ENCODE data around the gene EMC10. TPM values are rescaled to one million over a fixed set of nuclear protein-coding genes. Genes with fewer than 3 reads are reported as not detected.

EMC10 gene
- total and polyA plus RNA-seq, 4 donors: 62.2 to 165 (median 137) TPM

DNA sequence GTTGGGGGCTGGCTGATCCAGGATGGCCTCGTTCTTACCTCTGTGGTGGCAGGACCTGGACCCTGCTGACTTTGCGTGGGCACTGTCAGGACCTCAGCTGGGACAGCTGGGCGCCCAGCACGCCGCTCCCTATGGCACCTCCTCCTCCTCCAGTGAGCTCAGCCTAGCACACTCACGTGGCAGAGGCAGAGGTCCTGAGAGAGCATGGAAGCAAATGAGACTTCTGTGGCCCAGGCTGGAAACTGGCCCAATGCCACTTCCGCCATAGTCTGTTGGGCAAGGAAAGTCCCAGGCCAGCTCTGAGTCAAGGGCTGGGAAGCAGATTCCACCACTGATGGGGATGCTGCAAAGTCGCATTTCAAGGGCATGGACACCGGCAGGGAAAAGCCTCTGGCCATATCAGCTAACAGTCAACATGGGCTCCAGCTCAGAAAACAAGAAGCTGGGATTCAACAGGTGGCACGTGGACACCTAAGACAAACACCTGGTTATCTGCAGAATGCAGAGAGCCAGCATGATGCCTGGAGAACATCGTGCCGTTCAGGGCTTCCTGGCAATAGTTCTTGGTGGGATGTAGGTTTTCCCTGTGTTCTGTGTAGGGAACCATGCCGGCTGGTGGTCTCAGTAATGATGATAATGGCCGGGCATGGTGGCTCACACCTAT, 26.9 kb upstream of the EMC10 start:
- TF ChIP-seq CTCF (IDR thresholded peaks at IDR 0.05; ENCODE audit: control extremely low read depth, extremely low read depth): no peak
- Histone ChIP-seq H3K27me3 (ENCODE audit: control insufficient read depth in 3 of 3, insufficient read depth in 3 of 3, low read length in 2 of 3) (peaks cover 0 to 13% (median 0%) of the 10 kb centered on the region in 3 donors), H3K27ac (ENCODE audit: low read depth in 1 of 2, low read length in 1 of 2) (no peak overlapping the region), H3K4me1 (ENCODE audit: control insufficient read depth in 5 of 5, insufficient read depth in 5 of 5, low read length in 5 of 5) (no peaks in the 10 kb centered on the region), H3K9ac (ENCODE audit: insufficient read depth in 1 of 2, low read length in 2 of 2) (no peak overlapping the region), H3K36me3 (ENCODE audit: control insufficient read depth in 4 of 4, insufficient read depth in 4 of 4, low read length in 4 of 4) (no peaks in the 10 kb centered on the region), H3K9me3 (ENCODE audit: control insufficient read depth in 4 of 4, insufficient read depth in 3 of 4, low read length in 3 of 4) (peaks cover 0 to 6% (median 0%) of the 10 kb centered on the region in 4 donors), H3K4me3 (no peak overlapping the region)
- WGBS, 2 donors: 78 to 82% methylated on average over 14 of the region's 14 CpGs
- no peak for ATAC-seq (ENCODE audit: insufficient read depth, low FRiP score)
- no peak for DNase-seq

DNA sequence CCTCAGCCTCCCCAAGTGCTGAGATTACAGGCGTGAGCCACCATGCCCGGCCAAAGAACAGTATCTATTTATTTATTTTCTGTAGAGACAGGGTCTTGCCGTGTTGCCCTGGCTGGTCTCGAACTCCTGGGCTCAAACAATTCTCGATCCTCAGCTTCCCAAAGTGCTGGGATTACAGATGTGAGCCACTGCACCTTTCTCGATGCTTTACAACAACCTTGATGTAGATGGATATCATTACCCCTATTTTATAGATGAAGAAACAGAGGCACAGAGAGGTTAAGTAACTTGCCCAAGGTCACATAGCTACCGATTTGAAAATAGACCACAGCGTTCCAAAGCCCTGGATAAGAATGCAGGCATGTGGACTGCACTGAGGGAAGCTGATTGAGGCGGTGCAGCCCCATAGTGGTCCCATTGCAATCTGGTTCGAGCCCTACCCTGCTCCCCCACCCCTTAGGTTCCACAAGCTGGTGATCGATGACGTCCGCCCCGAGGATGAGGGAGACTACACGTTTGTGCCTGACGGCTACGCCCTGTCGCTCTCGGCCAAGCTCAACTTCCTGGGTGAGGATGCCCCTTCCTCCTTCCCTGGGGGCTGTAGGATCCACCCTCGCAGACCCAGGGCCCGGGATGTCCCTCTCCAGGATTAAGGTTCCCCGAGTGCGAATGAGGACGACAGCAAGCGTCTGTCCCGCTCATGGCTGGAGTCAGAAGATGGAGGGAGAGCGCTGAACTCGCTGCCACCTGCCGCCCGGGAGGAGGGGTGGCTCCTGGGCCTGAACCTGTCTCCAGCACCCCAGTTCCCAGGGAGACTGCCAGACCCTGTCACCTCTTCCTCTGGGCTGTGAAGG, 25.7 kb upstream of the EMC10 start:
- peaks cover 0 to 13% (median 0%) of the 10 kb centered on the region in 3 donors for H3K27me3 ChIP-seq (ENCODE audit: control insufficient read depth in 3 of 3, insufficient read depth in 3 of 3, low read length in 2 of 3)
- ATAC-seq (ENCODE audit: insufficient read depth, low FRiP score) (no peak), DNase-seq (no peak)
- H3K36me3 ChIP-seq (ENCODE audit: control insufficient read depth in 4 of 4, insufficient read depth in 4 of 4, low read length in 4 of 4): no peaks in the 10 kb centered on the region
- WGBS, 2 donors: 63% methylated on average over 29 to 30 of the region's 30 CpGs
- H3K9me3 ChIP-seq (ENCODE audit: control insufficient read depth in 4 of 4, insufficient read depth in 3 of 4, low read length in 3 of 4): peaks cover 0 to 6% (median 0%) of the 10 kb centered on the region in 4 donors
- H3K27ac ChIP-seq (ENCODE audit: low read depth in 1 of 2, low read length in 1 of 2): no peak overlapping the region
- H3K4me1 ChIP-seq (ENCODE audit: control insufficient read depth in 5 of 5, insufficient read depth in 5 of 5, low read length in 5 of 5): no peaks in the 10 kb centered on the region
- no peak for TF ChIP-seq CTCF (IDR thresholded peaks at IDR 0.05; ENCODE audit: control extremely low read depth, extremely low read depth)
- H3K4me3 ChIP-seq: no peak overlapping the region
- no peak overlapping the region for H3K9ac ChIP-seq (ENCODE audit: insufficient read depth in 1 of 2, low read length in 2 of 2)

- Histone ChIP-seq H3K9me3 (ENCODE audit: control insufficient read depth in 4 of 4, insufficient read depth in 3 of 4, low read length in 3 of 4) (peaks cover 0 to 6% (median 0%) of the 10 kb centered on the region in 4 donors), H3K4me1 (ENCODE audit: control insufficient read depth in 5 of 5, insufficient read depth in 5 of 5, low read length in 5 of 5) (no peaks in the 10 kb centered on the region), H3K27ac (ENCODE audit: low read depth in 1 of 2, low read length in 1 of 2) (no peak overlapping the region), H3K4me3 (no peak overlapping the region), H3K9ac (ENCODE audit: insufficient read depth in 1 of 2, low read length in 2 of 2) (no peak overlapping the region), H3K36me3 (ENCODE audit: control insufficient read depth in 4 of 4, insufficient read depth in 4 of 4, low read length in 4 of 4) (no peaks in the 10 kb centered on the region), H3K27me3 (ENCODE audit: control insufficient read depth in 3 of 3, insufficient read depth in 3 of 3, low read length in 2 of 3) (peaks cover 0 to 13% (median 0%) of the 10 kb centered on the region in 3 donors)
- TF ChIP-seq CTCF (IDR thresholded peaks at IDR 0.05; ENCODE audit: control extremely low read depth, extremely low read depth): no peak
- ATAC-seq (ENCODE audit: insufficient read depth, low FRiP score) (no peak), DNase-seq (no peak)
- WGBS, 2 donors: 38 to 44% methylated on average over 13 of the region's 13 CpGs
Observed at GRCh38 chr19:50451223-50451534, 25.1 kb upstream of the EMC10 start.
